ENCODE measurements around the gene TGFB2.

The TGFB2 gene

DNA sequence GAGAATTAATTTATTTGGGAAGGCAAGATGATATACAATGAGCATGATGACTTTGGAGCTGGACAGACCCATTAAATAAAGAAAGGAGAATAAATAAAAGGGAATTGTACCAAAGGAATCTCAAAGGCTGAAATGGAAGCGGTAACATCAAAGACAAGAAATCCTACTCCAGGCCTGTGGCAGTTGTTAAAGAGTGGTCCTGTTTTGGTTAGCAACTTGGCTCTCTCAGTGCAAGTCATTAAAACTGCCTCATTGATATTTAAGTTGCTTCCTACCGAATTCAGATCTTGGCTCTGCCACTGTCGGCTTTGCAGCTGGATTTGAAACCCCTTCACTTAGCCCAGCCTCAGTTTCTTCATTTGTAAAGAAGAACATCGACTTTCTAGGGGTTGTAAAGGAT is 10.1 kb downstream of the TGFB2 start:
- no peaks in the 10 kb centered on the region for H4K20me1 ChIP-seq (ENCODE audit: insufficient read depth, low read length)
- no peak for ATAC-seq (ENCODE audit: insufficient read depth, low read depth)
- H3K36me3 ChIP-seq (ENCODE audit: insufficient read depth, low read length), result no peaks in the 10 kb centered on the region
- TF ChIP-seq EZH2 (IDR thresholded peaks at IDR 0.05; ENCODE audit: borderline replicate concordance, low read depth, low read length, severe bottlenecking), result no peak
- TF ChIP-seq, protein P1, sequence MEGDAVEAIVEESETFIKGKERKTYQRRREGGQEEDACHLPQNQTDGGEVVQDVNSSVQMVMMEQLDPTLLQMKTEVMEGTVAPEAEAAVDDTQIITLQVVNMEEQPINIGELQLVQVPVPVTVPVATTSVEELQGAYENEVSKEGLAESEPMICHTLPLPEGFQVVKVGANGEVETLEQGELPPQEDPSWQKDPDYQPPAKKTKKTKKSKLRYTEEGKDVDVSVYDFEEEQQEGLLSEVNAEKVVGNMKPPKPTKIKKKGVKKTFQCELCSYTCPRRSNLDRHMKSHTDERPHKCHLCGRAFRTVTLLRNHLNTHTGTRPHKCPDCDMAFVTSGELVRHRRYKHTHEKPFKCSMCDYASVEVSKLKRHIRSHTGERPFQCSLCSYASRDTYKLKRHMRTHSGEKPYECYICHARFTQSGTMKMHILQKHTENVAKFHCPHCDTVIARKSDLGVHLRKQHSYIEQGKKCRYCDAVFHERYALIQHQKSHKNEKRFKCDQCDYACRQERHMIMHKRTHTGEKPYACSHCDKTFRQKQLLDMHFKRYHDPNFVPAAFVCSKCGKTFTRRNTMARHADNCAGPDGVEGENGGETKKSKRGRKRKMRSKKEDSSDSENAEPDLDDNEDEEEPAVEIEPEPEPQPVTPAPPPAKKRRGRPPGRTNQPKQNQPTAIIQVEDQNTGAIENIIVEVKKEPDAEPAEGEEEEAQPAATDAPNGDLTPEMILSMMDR (IDR thresholded peaks at IDR 0.05; ENCODE audit: borderline replicate concordance, extremely low read depth, low read length, poor library complexity, severe bottlenecking), result no peak
- no peak overlapping the region for H3K4me2 ChIP-seq (ENCODE audit: insufficient read depth, low read length)
- no peak overlapping the region for H3K9ac ChIP-seq (ENCODE audit: low read depth, low read length)
- no peaks in the 10 kb centered on the region for H3K27me3 ChIP-seq (ENCODE audit: insufficient read depth, low read length, poor library complexity)
- H3K27ac ChIP-seq (ENCODE audit: low read length), result no peak overlapping the region
- no peaks in the 10 kb centered on the region for H3K79me2 ChIP-seq (ENCODE audit: insufficient read depth, low read length)
- 0 out of 2 replicates have a peak, but pooled peaks cover 3% of the 10 kb centered on the region for H3K4me1 ChIP-seq (ENCODE audit: insufficient read depth, low read length)
- no peak overlapping the region for H3K4me3 ChIP-seq (ENCODE audit: low read depth in 1 of 2, low read length in 2 of 2)
- H2AFZ ChIP-seq (ENCODE audit: low read depth, low read length), result no peak overlapping the region
- DNase-seq, result no peak
- H3K9me3 ChIP-seq (ENCODE audit: insufficient read depth, low read length, severe bottlenecking), result no peaks in the 10 kb centered on the region

DNA sequence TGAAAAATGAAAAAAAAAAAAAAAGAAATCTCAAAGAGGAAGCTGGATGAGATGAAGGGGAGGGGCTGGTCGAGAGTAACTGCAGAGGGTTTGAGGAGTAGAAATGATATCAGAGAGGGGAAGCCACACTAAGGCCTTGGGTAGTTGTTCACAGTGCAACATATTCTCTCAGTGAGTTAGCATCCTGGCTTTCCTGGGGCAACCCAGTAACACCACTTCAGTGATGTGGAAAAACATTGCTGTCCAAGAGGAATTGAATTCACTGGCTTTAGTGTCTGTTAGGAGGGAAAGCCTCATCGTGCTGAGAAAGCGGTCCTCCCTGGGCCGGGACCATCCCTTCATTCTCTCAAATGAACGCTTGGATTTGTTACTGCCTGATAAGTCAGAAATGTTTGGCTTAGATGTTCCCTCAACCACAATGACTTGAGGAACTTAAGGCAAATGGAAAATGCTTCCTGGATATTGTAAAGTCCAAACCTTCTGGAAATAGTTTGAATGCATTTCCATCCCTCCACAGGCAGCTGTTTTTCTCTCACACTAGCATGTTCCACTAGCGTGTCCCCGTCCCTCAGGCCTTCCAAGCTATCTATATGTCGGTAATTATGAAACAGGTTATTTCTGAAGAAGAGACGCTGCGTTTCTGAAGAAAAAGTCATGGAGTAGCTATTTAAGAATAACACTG is 12.2 kb downstream of the TGFB2 start:
- Histone ChIP-seq H3K79me2 (ENCODE audit: insufficient read depth, low read length) (no peaks in the 10 kb centered on the region), H3K4me1 (ENCODE audit: insufficient read depth, low read length) (no peaks in the 10 kb centered on the region), H3K9me3 (ENCODE audit: insufficient read depth, low read length, severe bottlenecking) (no peaks in the 10 kb centered on the region), H3K36me3 (ENCODE audit: insufficient read depth, low read length) (no peaks in the 10 kb centered on the region), H3K27me3 (ENCODE audit: insufficient read depth, low read length, poor library complexity) (no peaks in the 10 kb centered on the region), H4K20me1 (ENCODE audit: insufficient read depth, low read length) (no peaks in the 10 kb centered on the region), H3K4me2 (ENCODE audit: insufficient read depth, low read length) (no peak overlapping the region), H3K9ac (ENCODE audit: low read depth, low read length) (no peak overlapping the region), H3K27ac (ENCODE audit: low read length) (no peak overlapping the region), H2AFZ (ENCODE audit: low read depth, low read length) (no peak overlapping the region), H3K4me3 (ENCODE audit: low read depth in 1 of 2, low read length in 2 of 2) (no peak overlapping the region)
- no peak for DNase-seq
- ATAC-seq (ENCODE audit: insufficient read depth, low read depth), result no peak
- TF ChIP-seq, protein P1 (IDR thresholded peaks at IDR 0.05; ENCODE audit: borderline replicate concordance, extremely low read depth, low read length, poor library complexity, severe bottlenecking), result no peak
- TF ChIP-seq EZH2 (IDR thresholded peaks at IDR 0.05; ENCODE audit: borderline replicate concordance, low read depth, low read length, severe bottlenecking), result no peak

DNA sequence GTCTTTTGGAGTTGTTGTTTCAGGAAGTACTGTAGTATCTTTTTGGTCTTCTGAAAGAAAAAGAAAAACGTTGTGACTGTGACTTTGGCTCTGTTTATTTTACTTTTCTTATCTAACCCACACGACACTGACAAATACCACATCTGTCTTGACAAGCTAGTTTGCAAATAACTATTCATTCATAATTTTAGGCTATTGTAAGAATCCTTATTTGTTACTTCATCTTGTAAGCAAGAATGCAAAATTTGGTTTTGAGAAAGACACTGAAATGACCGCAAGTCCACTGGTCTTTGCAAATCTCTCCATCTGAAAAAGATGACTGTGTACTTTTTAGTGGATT is 12.7 kb downstream of the TGFB2 start:
- Histone ChIP-seq H2AFZ (ENCODE audit: low read depth, low read length) (no peak overlapping the region), H3K9me3 (ENCODE audit: insufficient read depth, low read length, severe bottlenecking) (no peaks in the 10 kb centered on the region), H3K79me2 (ENCODE audit: insufficient read depth, low read length) (no peaks in the 10 kb centered on the region), H3K9ac (ENCODE audit: low read depth, low read length) (no peak overlapping the region), H3K36me3 (ENCODE audit: insufficient read depth, low read length) (no peaks in the 10 kb centered on the region), H3K27ac (ENCODE audit: low read length) (no peak overlapping the region), H3K4me3 (ENCODE audit: low read depth in 1 of 2, low read length in 2 of 2) (no peak overlapping the region), H4K20me1 (ENCODE audit: insufficient read depth, low read length) (no peaks in the 10 kb centered on the region), H3K4me1 (ENCODE audit: insufficient read depth, low read length) (no peaks in the 10 kb centered on the region), H3K27me3 (ENCODE audit: insufficient read depth, low read length, poor library complexity) (no peaks in the 10 kb centered on the region), H3K4me2 (ENCODE audit: insufficient read depth, low read length) (no peak overlapping the region)
- TF ChIP-seq EZH2 (IDR thresholded peaks at IDR 0.05; ENCODE audit: borderline replicate concordance, low read depth, low read length, severe bottlenecking), result no peak
- TF ChIP-seq, protein P1 (IDR thresholded peaks at IDR 0.05; ENCODE audit: borderline replicate concordance, extremely low read depth, low read length, poor library complexity, severe bottlenecking), result no peak
- DNase-seq, result no peak
- ATAC-seq (ENCODE audit: insufficient read depth, low read depth), result no peak

All from DND-41 (cell line).